ENCODE measurements around the gene SYNPR. TPM values are rescaled to one million over a fixed set of nuclear protein-coding genes. Genes with fewer than 3 reads are reported as not detected.

SYNPR gene
- total RNA-seq, 1 experiment from 2014 or later = 0.17 TPM

- H3K36me3 Mint-ChIP-seq (ENCODE audit: insufficient read depth in 1 of 3, low read depth in 3 of 3) = peaks cover 0 to 13% (median 3%) of the 10 kb centered on the region in 3 experiments; a peak in 5 of 7 replicates
- peak overlapping the region; percentile 92 to 95 (median 95); a peak in 6 of 7 replicates for H3K27ac Mint-ChIP-seq
- no peak overlapping the region for H3K56ac ChIP-seq (ENCODE audit: insufficient read length, low read depth, low read length)
Measured at GRCh38 chr3:63413523-63413922, 135.4 kb downstream of the SYNPR start.

More at GRCh38 chr3:63413523-63413922, 135.4 kb downstream of the SYNPR start:
- no peak overlapping the region for H4K91ac ChIP-seq (ENCODE audit: insufficient read length, low read depth, low read length)
- H2BK15ac ChIP-seq (ENCODE audit: low read depth, low read length) = no peak overlapping the region
- no peaks in the 10 kb centered on the region for H3K79me2 ChIP-seq (ENCODE audit: insufficient read depth, low read length)
- no peak overlapping the region for H3K4ac ChIP-seq (ENCODE audit: low read depth, low read length)
- Mint-ChIP-seq H3K4me3 (peak overlapping the region in 1 of 2 experiments; percentile 22; a peak in 2 of 5 replicates), H3K27me3 (ENCODE audit: low read depth) (no peaks in the 10 kb centered on the region), H3K4me1 (peaks cover 13 to 37% of the 10 kb centered on the region in 2 experiments), H3K9me3 (no peaks in the 10 kb centered on the region; a peak in 1 of 5 replicates)
- H3K18ac ChIP-seq (ENCODE audit: insufficient read length, low read depth, low read length) = no peak overlapping the region
- no peaks in the 10 kb centered on the region for H3K23me2 ChIP-seq (ENCODE audit: insufficient read length, low read depth, low read length, poor library complexity, severe bottlenecking)
- H3K27me3 ChIP-seq (ENCODE audit: insufficient read depth, low read length) = no peaks in the 10 kb centered on the region
- no peak overlapping the region for H3K9ac ChIP-seq (ENCODE audit: extremely low read depth, insufficient read length, low read length)
- no peaks in the 10 kb centered on the region for H3K9me3 ChIP-seq (ENCODE audit: control insufficient read depth, low read depth, low read length)
- H2BK20ac ChIP-seq (ENCODE audit: low read depth, low read length, poor library complexity, severe bottlenecking) = no peak overlapping the region
- no peak for DNase-seq
- H3K4me2 ChIP-seq (ENCODE audit: insufficient read depth, insufficient read length, low read length) = peak overlapping the region; percentile 38
- no peak overlapping the region for H4K8ac ChIP-seq (replicated peaks; ENCODE audit: insufficient read length, low read depth, low read length)
- no peaks in the 10 kb centered on the region for H4K20me1 ChIP-seq (ENCODE audit: control insufficient read depth, insufficient read depth, insufficient read length)
- H4K5ac ChIP-seq (ENCODE audit: insufficient read length, low read depth, low read length) = no peak overlapping the region
- H2AFZ ChIP-seq (ENCODE audit: low read length) = no peak overlapping the region
- H3T11ph ChIP-seq (ENCODE audit: low read length) = peak overlapping the region; percentile 45
- no peak overlapping the region for H3K14ac ChIP-seq (ENCODE audit: insufficient read depth, low read length)
- TF ChIP-seq, protein P1, sequence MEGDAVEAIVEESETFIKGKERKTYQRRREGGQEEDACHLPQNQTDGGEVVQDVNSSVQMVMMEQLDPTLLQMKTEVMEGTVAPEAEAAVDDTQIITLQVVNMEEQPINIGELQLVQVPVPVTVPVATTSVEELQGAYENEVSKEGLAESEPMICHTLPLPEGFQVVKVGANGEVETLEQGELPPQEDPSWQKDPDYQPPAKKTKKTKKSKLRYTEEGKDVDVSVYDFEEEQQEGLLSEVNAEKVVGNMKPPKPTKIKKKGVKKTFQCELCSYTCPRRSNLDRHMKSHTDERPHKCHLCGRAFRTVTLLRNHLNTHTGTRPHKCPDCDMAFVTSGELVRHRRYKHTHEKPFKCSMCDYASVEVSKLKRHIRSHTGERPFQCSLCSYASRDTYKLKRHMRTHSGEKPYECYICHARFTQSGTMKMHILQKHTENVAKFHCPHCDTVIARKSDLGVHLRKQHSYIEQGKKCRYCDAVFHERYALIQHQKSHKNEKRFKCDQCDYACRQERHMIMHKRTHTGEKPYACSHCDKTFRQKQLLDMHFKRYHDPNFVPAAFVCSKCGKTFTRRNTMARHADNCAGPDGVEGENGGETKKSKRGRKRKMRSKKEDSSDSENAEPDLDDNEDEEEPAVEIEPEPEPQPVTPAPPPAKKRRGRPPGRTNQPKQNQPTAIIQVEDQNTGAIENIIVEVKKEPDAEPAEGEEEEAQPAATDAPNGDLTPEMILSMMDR (conservative IDR thresholded peaks at IDR 0.05) = no peak
- H2BK12ac ChIP-seq (ENCODE audit: insufficient read length, low read depth, low read length) = no peak overlapping the region
- H3K79me1 ChIP-seq (ENCODE audit: insufficient read depth, low read depth, low read length, poor library complexity, severe bottlenecking) = no peaks in the 10 kb centered on the region
- H3K4me1 ChIP-seq (ENCODE audit: insufficient read depth, low read length) = peaks cover 8% of the 10 kb centered on the region; the same call in 1 of the 2 replicates
- no peak overlapping the region for H3K23ac ChIP-seq (ENCODE audit: insufficient read length, low read depth, low read length)
- no peak overlapping the region for H2BK5ac ChIP-seq (ENCODE audit: insufficient read length, low read length)
- H2AK5ac ChIP-seq (ENCODE audit: insufficient read length, low read length) = no peak overlapping the region
- no peak overlapping the region for H2BK120ac ChIP-seq (ENCODE audit: low read depth, low read length, poor library complexity, severe bottlenecking)
- peak overlapping the region; percentile 76 for H3K27ac ChIP-seq (ENCODE audit: insufficient read length, low read depth, low read length)

Measured in H9 (cell line).